ENCODE measurements around the gene TMCO1. TPM values are rescaled to one million over a fixed set of nuclear protein-coding genes. Genes with fewer than 3 reads are reported as not detected.
"Not testable (repeated sequence)": the region's sequence is repeated elsewhere in the genome, so short reads cannot be mapped to it uniquely, and the experiment has no call there.

TMCO1 gene
- polyA plus RNA-seq, 3 donors, result 24.1 to 154 (median 146) TPM

GRCh38 chr1:165703648-165704047, 65.0 kb downstream of the TMCO1 start:
- Histone ChIP-seq H3K9me3 (replicated peaks in 1 of 2; ENCODE audit: control insufficient read depth in 1 of 2, insufficient read depth in 1 of 2, low read length in 2 of 2) (no peaks in the 10 kb centered on the region), H3K4me3 (replicated peaks in 1 of 3; ENCODE audit: low read depth in 2 of 3, low read length in 3 of 3) (no peak overlapping the region), H3K27me3 (ENCODE audit: control insufficient read depth in 2 of 2, insufficient read depth in 2 of 2, low read length in 2 of 2) (no peaks in the 10 kb centered on the region), H3K36me3 (replicated peaks in 1 of 2; ENCODE audit: control insufficient read depth in 1 of 2, insufficient read depth in 2 of 2, low read length in 2 of 2) (no peaks in the 10 kb centered on the region), H4K20me1 (ENCODE audit: insufficient read depth, low read length) (no peaks in the 10 kb centered on the region), H3K4me2 (replicated peaks; ENCODE audit: extremely low read depth, low read length, poor library complexity, severe bottlenecking) (no peak overlapping the region), H3K4me1 (ENCODE audit: control insufficient read depth in 1 of 2, insufficient read depth in 2 of 2, low read length in 2 of 2) (peaks cover 2 to 3% of the 10 kb centered on the region in 2 donors), H2AFZ (ENCODE audit: insufficient read depth, low read depth, low read length, poor library complexity, severe bottlenecking) (no peak overlapping the region), H3K27ac (ENCODE audit: low read depth in 1 of 2, low read length in 2 of 2) (no peak overlapping the region), H3K79me2 (ENCODE audit: insufficient read depth, low read length) (no peaks in the 10 kb centered on the region), H3K9ac (ENCODE audit: insufficient read depth, low read length, poor library complexity, severe bottlenecking) (no peak overlapping the region)
- intact Hi-C loops (cut with micrococcal nuclease), result no loop called here
- H3K36me3 Mint-ChIP-seq, result no peaks in the 10 kb centered on the region
- TF ChIP-seq, protein P1, sequence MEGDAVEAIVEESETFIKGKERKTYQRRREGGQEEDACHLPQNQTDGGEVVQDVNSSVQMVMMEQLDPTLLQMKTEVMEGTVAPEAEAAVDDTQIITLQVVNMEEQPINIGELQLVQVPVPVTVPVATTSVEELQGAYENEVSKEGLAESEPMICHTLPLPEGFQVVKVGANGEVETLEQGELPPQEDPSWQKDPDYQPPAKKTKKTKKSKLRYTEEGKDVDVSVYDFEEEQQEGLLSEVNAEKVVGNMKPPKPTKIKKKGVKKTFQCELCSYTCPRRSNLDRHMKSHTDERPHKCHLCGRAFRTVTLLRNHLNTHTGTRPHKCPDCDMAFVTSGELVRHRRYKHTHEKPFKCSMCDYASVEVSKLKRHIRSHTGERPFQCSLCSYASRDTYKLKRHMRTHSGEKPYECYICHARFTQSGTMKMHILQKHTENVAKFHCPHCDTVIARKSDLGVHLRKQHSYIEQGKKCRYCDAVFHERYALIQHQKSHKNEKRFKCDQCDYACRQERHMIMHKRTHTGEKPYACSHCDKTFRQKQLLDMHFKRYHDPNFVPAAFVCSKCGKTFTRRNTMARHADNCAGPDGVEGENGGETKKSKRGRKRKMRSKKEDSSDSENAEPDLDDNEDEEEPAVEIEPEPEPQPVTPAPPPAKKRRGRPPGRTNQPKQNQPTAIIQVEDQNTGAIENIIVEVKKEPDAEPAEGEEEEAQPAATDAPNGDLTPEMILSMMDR (IDR thresholded peaks at IDR 0.05), result no peak
- WGBS (ENCODE audit: insufficient coverage), result 100% methylated on average over 1 of the region's 2 CpGs
- H3K27me3 Mint-ChIP-seq (ENCODE audit: low read depth in 3 of 3), result peaks cover 3 to 10% (median 4%) of the 10 kb centered on the region in 3 donors
- no peaks in the 10 kb centered on the region for H3K9me3 Mint-ChIP-seq
- DNase-seq, result no peak
- H3K4me3 Mint-ChIP-seq, result no peak overlapping the region
- H3K4me1 Mint-ChIP-seq, result peaks cover 3% of the 10 kb centered on the region
- H3K27ac Mint-ChIP-seq, result no peak overlapping the region

DNA sequence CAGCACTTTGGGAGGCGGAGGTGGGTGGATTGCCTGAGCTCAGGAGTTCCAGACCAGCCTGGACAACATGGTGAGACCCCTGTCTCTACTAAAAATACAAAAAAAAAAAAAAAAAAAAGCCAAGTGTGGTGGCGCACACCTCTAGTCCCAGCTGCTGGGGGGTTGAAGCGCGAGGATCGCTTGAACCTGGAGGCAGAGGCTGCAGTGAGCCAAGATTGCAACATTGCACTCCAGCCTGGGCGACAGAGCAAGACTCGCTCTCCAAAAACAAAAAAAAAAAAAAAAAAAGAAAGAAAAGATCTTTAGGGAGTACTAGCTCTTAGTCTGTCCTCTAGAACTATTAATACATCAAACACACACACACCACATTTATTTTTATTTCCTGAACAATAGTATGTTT, 66.7 kb downstream of the TMCO1 start:
- Histone ChIP-seq H3K4me1 (ENCODE audit: control insufficient read depth in 1 of 2, insufficient read depth in 2 of 2, low read length in 2 of 2) (peaks cover 12% of the 10 kb centered on the region in 2 donors), H3K79me2 (ENCODE audit: insufficient read depth, low read length) (peaks cover 14% of the 10 kb centered on the region)
- WGBS (ENCODE audit: insufficient coverage), result no CpG with 5 or more reads among the region's 7 CpGs
- DNase-seq; H3K9ac ChIP-seq (ENCODE audit: insufficient read depth, low read length, poor library complexity, severe bottlenecking); H3K27me3 ChIP-seq (ENCODE audit: control insufficient read depth in 2 of 2, insufficient read depth in 2 of 2, low read length in 2 of 2); H3K36me3 Mint-ChIP-seq; H3K4me3 ChIP-seq (replicated peaks in 1 of 3; ENCODE audit: low read depth in 2 of 3, low read length in 3 of 3); H3K27me3 Mint-ChIP-seq (ENCODE audit: low read depth in 3 of 3); H4K20me1 ChIP-seq (ENCODE audit: insufficient read depth, low read length); H2AFZ ChIP-seq (ENCODE audit: insufficient read depth, low read depth, low read length, poor library complexity, severe bottlenecking); H3K4me1 Mint-ChIP-seq; intact Hi-C loops (cut with micrococcal nuclease); H3K36me3 ChIP-seq (replicated peaks in 1 of 2; ENCODE audit: control insufficient read depth in 1 of 2, insufficient read depth in 2 of 2, low read length in 2 of 2); H3K9me3 ChIP-seq (replicated peaks in 1 of 2; ENCODE audit: control insufficient read depth in 1 of 2, insufficient read depth in 1 of 2, low read length in 2 of 2); H3K4me3 Mint-ChIP-seq; H3K27ac ChIP-seq (ENCODE audit: low read depth in 1 of 2, low read length in 2 of 2); H3K4me2 ChIP-seq (replicated peaks; ENCODE audit: extremely low read depth, low read length, poor library complexity, severe bottlenecking); H3K9me3 Mint-ChIP-seq; H3K27ac Mint-ChIP-seq: not testable (repeated sequence)
